Stimulated activated CD8-positive, alpha-beta memory T cell treated with anti-CD3 and anti-CD28 coated beads, Interleukin-2, amount 100 ng/mL, for 1 hour (primary cell): Measurements from ENCODE around the gene TPSD1.
"Not testable (repeated sequence)": the region's sequence is repeated elsewhere in the genome, so short reads cannot be mapped to it uniquely, and the experiment has no call there.

Experiments
- DNase-seq, 2 donors: peaks; one replicate each; pipeline ENCODE4 v3.0.0-alpha.2; 2020; ENCODE audit warnings: low read depth in 2 of 2

The TPSD1 gene

DNA sequence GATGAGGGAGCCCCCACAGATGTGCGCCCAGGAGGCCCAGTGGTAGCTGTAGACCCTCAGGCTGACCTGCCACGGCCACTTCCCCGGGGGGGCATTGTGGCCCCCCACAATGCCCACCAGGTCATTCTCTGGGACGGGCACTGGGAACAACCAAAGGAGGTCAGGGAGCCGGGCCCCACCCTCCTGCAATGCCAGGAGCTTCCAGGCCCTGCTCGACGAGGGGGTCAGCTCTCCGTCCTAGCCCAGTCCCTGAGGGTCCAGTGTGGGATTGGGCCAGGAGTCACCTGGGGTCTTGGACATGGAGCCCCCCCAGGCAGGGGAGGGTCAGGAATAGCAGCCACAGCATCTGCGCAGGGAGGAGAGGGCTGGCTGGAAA lies 7.0 kb downstream of the TPSD1 start:
- no peak for DNase-seq

- no peak for DNase-seq
Observed at GRCh38 chr16:1263591-1264344, 7.9 kb downstream of the TPSD1 start.

DNA sequence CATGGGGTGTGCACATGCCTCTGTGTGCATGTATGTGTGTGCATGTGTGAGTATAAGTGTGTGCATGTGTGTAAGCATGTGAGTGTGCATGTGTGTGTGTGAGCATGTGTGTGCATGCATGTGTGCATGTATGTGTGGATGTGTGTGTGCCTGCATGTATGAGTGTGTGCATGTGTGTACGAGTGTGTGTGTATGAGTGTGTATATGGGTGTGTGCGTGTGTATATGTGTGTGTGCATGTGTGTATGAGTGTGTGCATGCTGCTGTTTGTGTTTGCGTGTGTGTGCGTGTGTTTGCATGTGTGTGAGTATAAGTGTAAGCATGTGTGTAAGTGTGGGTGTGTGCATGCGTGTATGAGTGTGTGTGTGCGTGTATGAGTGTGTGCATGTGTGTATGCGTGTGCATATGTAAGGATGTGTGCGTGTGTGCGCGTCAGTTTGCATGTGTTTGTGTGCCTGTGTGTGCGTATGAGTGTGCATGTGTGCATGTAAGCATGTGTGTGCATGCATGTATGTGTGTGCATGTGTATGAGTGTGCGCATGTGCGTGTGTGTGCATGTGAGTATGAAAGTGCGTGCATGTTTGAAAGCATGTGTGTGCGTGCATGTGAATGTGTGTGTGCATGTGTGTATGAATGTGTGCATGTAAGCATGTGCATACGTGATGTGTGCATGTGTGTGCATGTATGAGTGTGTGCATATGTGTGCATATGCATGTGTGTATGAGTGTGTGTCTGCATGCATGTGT lies 8.6 kb downstream of the TPSD1 start:
- DNase-seq = no peak

GRCh38 chr16:1265090-1265630 lies 9.3 kb downstream of the TPSD1 start:
- no peak for DNase-seq

DNA sequence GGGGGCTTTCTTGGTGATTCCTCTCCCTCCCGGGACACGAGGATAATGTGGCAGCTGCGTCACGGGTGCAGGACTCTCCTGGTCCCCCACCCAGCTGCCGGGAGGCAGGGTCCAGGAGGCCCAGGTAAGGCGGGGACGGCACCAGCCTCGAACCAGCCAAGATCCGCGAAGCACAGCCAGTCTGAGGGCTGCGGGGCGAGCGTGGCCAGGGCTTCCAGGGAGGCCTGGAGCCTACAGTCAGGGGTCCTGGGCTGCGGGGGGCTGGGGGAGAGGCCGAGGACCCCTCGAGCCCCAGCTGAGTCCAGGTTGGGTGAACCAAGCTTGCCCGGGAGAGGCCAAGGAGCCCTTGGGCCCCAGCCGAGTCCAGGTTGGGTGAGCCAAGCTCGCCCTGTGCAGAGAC lies 10.0 kb downstream of the TPSD1 start:
- no peak for DNase-seq

GRCh38 chr16:1269418-1269817 lies 13.5 kb downstream of the TPSD1 start:
- DNase-seq = not testable (repeated sequence)

GRCh38 chr16:1271380-1271723 lies 15.5 kb downstream of the TPSD1 start:
- no peak for DNase-seq

DNA sequence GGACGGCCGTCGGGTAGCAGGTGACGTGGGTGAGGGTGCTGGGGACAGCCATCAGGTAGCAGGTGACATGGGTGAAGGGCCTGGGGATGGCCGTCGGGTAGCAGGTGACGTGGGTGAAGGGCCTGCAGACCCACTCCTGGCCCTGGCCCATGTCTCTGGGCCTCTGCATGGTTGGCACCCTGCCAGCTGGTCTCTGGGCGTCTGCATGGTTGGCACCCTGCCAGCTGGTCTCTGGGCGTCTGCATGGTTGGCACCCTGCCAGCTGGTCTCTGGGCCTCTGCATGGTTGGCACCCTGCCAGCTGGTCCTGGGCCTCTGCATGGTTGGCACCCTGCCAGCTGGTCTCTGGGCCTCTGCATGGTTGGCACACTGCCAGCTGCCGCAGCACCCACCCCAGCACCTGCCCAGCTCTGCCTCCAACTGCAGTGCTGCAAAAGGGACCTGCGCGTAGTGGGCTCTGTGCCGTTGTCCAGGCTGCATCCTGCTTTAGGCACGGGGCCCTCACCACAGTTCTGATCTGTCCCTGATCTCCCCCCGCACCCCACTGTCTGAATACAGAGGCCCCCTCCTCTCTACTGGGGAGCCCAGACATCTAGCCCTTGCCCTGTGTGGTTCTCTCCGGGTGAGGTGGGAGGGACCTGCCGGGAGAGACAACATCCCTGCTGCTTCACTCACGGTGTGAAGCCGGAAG lies 16.0 kb downstream of the TPSD1 start:
- not testable (repeated sequence) for DNase-seq

DNA sequence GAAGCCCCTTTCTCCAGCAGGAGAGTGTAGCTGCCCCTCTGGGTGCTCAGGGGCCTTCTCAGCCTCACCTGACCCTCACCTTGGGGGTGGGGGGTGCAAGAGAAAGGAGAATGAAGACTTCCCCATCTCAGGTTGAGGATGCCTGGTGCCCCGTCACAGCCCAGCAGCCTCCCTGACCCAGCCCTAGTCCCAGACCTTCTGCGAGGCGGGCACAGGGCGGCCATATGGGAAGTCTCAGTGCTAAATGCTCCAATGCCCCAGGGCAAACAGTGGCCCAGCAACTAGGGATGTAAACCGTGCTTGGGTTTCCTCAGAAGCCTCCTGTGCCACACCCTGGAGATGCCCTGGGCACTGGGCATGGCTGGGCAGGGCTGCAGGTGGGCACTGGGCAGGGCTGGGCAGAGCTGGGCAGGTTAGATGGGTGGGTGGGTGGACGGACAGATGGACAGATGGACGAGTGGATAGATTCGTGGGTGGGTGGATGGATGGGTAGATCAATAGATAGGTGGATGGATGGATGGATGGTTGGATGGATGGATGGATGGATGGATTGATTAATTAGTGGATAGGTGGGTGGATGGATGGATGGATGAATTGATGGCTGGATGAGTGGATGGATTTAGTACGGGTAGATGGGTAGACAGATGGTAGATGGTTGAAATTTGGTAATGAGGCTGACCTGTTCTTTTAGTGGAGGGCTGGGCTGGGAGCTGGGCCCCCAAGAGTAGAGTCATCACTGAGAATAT lies 16.8 kb downstream of the TPSD1 start:
- DNase-seq = no peak

- DNase-seq = no peak
Observed at GRCh38 chr16:1273816-1274215, 17.9 kb downstream of the TPSD1 start.

- no peak for DNase-seq
Observed at GRCh38 chr16:1274767-1275166, 18.9 kb downstream of the TPSD1 start.

GRCh38 chr16:1275791-1276579 lies 20.1 kb downstream of the TPSD1 start:
- DNase-seq = no peak

DNA sequence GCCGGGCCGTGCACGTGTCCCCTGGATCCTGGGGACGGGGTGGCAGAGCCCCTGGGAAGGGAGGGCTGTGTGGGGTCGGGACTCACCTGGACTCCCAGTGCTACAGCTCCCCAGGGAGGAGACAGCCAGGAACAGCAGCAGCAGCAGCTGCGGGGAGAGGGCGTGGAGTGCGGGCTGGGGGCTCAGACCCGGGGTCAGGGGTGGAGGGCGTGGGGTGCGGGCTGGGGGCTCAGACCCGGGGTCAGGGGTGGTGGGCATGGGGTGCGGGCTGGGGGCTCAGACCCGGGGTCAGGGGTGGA lies 20.7 kb downstream of the TPSD1 start:
- no peak for DNase-seq

- no peak for DNase-seq
Observed at GRCh38 chr16:1277151-1277598, 21.3 kb downstream of the TPSD1 start.

- no peak for DNase-seq
Observed at GRCh38 chr16:1277617-1278282, 21.9 kb downstream of the TPSD1 start.

GRCh38 chr16:1278477-1278876 lies 22.6 kb downstream of the TPSD1 start:
- no peak for DNase-seq

DNA sequence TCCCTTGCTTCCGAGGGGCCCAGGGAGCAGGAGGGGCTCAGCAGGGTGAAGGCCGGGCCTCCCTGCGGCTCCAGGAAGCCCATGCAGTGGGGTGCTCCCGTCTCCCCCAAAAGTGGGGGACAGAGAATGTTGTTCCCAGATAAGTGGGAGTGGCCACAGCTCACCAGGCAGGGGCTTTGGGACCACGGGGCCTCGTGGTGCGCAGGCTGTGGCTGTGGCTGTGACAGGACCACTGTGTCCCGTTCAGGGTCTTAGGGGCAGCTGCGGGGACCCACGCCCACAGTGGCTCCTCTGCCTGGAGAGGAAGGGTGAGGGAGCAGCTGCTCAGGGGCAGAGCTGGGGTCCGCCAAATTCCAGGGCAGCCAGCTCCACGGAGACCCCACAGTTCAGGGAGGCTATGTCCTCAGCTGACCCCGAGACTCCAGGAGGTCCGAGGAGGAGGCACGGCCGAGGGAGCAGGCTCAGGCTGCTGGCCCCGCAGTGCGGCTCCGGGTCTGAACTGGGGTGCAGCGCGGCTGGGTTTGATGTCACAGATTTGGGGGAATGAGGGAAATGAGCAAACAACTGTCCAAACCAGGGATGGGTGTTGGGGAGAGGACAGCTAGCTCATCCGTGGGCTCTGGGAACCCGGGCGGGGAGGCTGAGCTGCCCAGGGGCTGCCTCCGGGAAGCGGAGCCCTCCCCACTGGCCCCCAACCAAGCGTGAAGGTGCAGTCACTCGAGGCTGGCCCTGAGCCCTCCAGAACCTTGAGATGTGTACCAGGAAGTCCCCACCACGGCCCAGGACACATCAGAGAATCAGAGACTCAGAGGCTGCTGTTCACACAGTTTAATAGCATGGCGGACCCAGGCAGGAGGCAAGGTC lies 23.4 kb downstream of the TPSD1 start:
- DNase-seq = no peak

- DNase-seq = no peak
Observed at GRCh38 chr16:1279945-1280589, 24.2 kb downstream of the TPSD1 start.

- DNase-seq = no peak
Observed at GRCh38 chr16:1280783-1281182, 24.9 kb downstream of the TPSD1 start.
